Suprapubic skin (tissue), 3 donors: ENCODE measurements around the gene TPM2.

ENCODE experiments used
- CTCF ChIP-seq, 2 donors: fragments of 200-600 bp in 1 of 2; fragments of 450-650 bp in 1 of 2; sonication (generic) in 1 of 2; IDR thresholded peaks; one replicate each; pipeline ENCODE4 v1.5.1; 2016 to 2019; ENCODE audit warnings: antibody characterized with exemption in 2 of 2, mild to moderate bottlenecking in 1 of 2, moderate library complexity in 1 of 2
- POLR2A ChIP-seq, 2 donors: fragments of 450-650 bp; IDR thresholded peaks; one replicate each; pipeline ENCODE4 v1.6.1; 2017; ENCODE audit warnings: antibody characterized with exemption in 2 of 2, mild to moderate bottlenecking in 2 of 2, moderate library complexity in 2 of 2

DNA sequence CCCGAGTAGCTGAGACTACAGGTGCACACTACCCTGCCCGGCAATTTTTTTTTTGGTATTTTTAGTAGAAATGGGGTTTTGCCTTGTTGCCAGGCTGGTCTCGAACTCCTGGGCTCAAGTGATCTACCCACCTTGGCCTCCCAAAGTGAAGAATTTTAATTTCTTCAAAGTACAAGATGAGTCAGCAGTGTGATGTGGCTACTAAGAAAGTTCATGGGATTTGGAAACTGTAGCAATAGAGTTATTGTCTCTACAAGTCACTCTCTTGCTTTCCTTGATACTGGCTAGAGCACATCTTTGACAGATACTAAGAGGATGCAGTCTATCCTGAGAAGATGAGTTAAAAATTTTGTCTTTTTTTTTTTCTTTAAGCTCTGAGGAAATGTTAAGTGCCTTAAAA lies 44.4 kb upstream of the TPM2 start:
- no peak for TF ChIP-seq CTCF (IDR thresholded peaks at IDR 0.05)
- TF ChIP-seq POLR2A (IDR thresholded peaks at IDR 0.05), result no peak
